ENCODE measurements around the gene RNF181. TPM values are rescaled to one million over a fixed set of nuclear protein-coding genes. Genes with fewer than 3 reads are reported as not detected.
A peak's percentile ranks its signal among the peaks of the same experiment; 100 is the strongest.

Gene RNF181
- total and polyA plus RNA-seq, 2 of the 13 experiments (the other 11 are each of a cell fraction or from before 2014, with no cell fraction given), result 224 to 578 TPM

- no peak for TF ChIP-seq ZNF597 (CRISPR knock-in tag; IDR thresholded peaks at IDR 0.05)
- TF ChIP-seq GABPA (IDR thresholded peaks at IDR 0.05; ENCODE audit: low read depth, low read length), result no peak
- TF ChIP-seq GABPA (CRISPR knock-in tag; IDR thresholded peaks at IDR 0.05; ENCODE audit: low read depth), result no peak
- TF ChIP-seq GFI1 (CRISPR knock-in tag; IDR thresholded peaks at IDR 0.05; ENCODE audit: borderline replicate concordance), result 0 out of 2 replicates have a peak, but pooled peaks have one; percentile 57
- no peak for TF ChIP-seq ZNF460 (CRISPR knock-in tag; IDR thresholded peaks at IDR 0.05; ENCODE audit: borderline replicate concordance)
- no peak for TF ChIP-seq ZNF878 (CRISPR knock-in tag; IDR thresholded peaks at IDR 0.05)
- TF ChIP-seq ZNF781 (CRISPR knock-in tag; IDR thresholded peaks at IDR 0.05; ENCODE audit: borderline replicate concordance, not compliant biosample characterization), result no peak
- peak; percentile 35; the same call in 1 of the 2 replicates for TF ChIP-seq PHF21A (CRISPR knock-in tag; IDR thresholded peaks at IDR 0.05)
- TF ChIP-seq TCF12 (IDR thresholded peaks at IDR 0.05), result no peak
- TF ChIP-seq TCF12 (CRISPR knock-in tag; IDR thresholded peaks at IDR 0.05), result no peak
- peak; percentile 93; the same call in 1 of the 2 replicates for TF ChIP-seq ZSCAN5A (CRISPR knock-in tag; IDR thresholded peaks at IDR 0.05; ENCODE audit: borderline replicate concordance)
- TF ChIP-seq KDM4B (CRISPR knock-in tag; IDR thresholded peaks at IDR 0.05), result no peak
- no peak for TF ChIP-seq ZNF552 (CRISPR knock-in tag; IDR thresholded peaks at IDR 0.05; ENCODE audit: borderline replicate concordance)
- no peak for TF ChIP-seq NFKB2 (CRISPR knock-in tag; IDR thresholded peaks at IDR 0.05; ENCODE audit: borderline replicate concordance)
- no peak for TF ChIP-seq ZNF260 (CRISPR knock-in tag; IDR thresholded peaks at IDR 0.05; ENCODE audit: borderline replicate concordance, low read depth)
- no peak for TF ChIP-seq NFE2 (CRISPR knock-in tag; IDR thresholded peaks at IDR 0.05)
- no peak for TF ChIP-seq SIX1 (CRISPR knock-in tag; IDR thresholded peaks at IDR 0.05; ENCODE audit: borderline replicate concordance)
- no peak for TF ChIP-seq ZNF234 (CRISPR knock-in tag; conservative IDR thresholded peaks at IDR 0.05)
- TF ChIP-seq ZNF512B (CRISPR knock-in tag; IDR thresholded peaks at IDR 0.05; ENCODE audit: borderline replicate concordance), result no peak
- no peak for TF ChIP-seq KMT2A (CRISPR knock-in tag; IDR thresholded peaks at IDR 0.05)
- TF ChIP-seq ZBTB1 (CRISPR knock-in tag; IDR thresholded peaks at IDR 0.05; ENCODE audit: borderline replicate concordance), result no peak
- TF ChIP-seq ARID4A (CRISPR knock-in tag; IDR thresholded peaks at IDR 0.05; ENCODE audit: borderline replicate concordance), result no peak; the same call in 1 of the 2 replicates
These were observed 37.4 kb upstream of the RNF181 start (continued) for GRCh38 chr2:85558160-85558559.
